Aorta (tissue), 5 donors: Measurements from ENCODE around the gene PSMD1. TPM values are rescaled to one million over a fixed set of nuclear protein-coding genes. Genes with fewer than 3 reads are reported as not detected.
"Not testable (repeated sequence)": the region's sequence is repeated elsewhere in the genome, so short reads cannot be mapped to it uniquely, and the experiment has no call there.

Experiments used
- ATAC-seq: fragments of 200-7000 bp; cut with Tn5 transposase; one replicate; pipeline ENCODE4 v1.9.1; 2022; ENCODE audit warnings: moderate library complexity; ENCODE audit not compliant: low FRiP score
- DNase-seq, 2 donors: peaks; one replicate each; pipeline ENCODE4 v3.0.0-alpha.2; 2020
- H3K27ac ChIP-seq, 2 donors: one replicate each; pipeline ENCODE4 v1.5.1; 2013; ENCODE audit warnings: low read length in 2 of 2, mild to moderate bottlenecking in 2 of 2, moderate library complexity in 2 of 2, control low read depth in 1 of 2, inconsistent platforms in 1 of 2, low read depth in 1 of 2
- H3K27me3 ChIP-seq, 2 donors: one replicate each; pipeline ENCODE4 v1.6.1; 2013; ENCODE audit warnings: control low read depth in 1 of 2, low read length in 1 of 2, mild to moderate bottlenecking in 1 of 2, moderate library complexity in 1 of 2; ENCODE audit not compliant: insufficient read depth in 2 of 2, control insufficient read depth in 1 of 2
- H3K36me3 ChIP-seq, 2 donors: one replicate each; pipeline ENCODE4 v1.6.1; 2013; ENCODE audit warnings: control low read depth in 1 of 2, low read length in 1 of 2, mild to moderate bottlenecking in 1 of 2; ENCODE audit not compliant: insufficient read depth in 2 of 2, control insufficient read depth in 1 of 2
- H3K4me1 ChIP-seq, 2 donors: one replicate each; pipeline ENCODE4 v1.6.1; 2013; ENCODE audit warnings: low read length in 2 of 2, control low read depth in 1 of 2, mild to moderate bottlenecking in 1 of 2, moderate library complexity in 1 of 2; ENCODE audit not compliant: insufficient read depth in 2 of 2, control insufficient read depth in 1 of 2
- H3K4me3 ChIP-seq, 2 donors: one replicate each; pipeline ENCODE4 v1.5.1; 2013; ENCODE audit warnings: low read length in 2 of 2, control low read depth in 1 of 2, mild to moderate bottlenecking in 1 of 2
- H3K9me3 ChIP-seq: one replicate; pipeline ENCODE4 v1.6.1; 2013; ENCODE audit warnings: mild to moderate bottlenecking, low read length; ENCODE audit not compliant: control insufficient read depth
- WGBS, 2 donors: extraction: QIAGEN DNeasy Blood & Tissue Kit; methylation state at CpG; one replicate each; pipeline ENCODE4 v1.1.7; 2013; 5-methylcytosine and 5-hydroxymethylcytosine counted together
- intact Hi-C, 2 donors: fragments of 100-400 bp; cut with DNase I; formaldehyde crosslinking; loops; one replicate each; pipeline versions ENCODE4 v1.14.2 to v1.15.0; 2022
- polyA plus RNA-seq, 2 donors: library from polyadenylated mRNA; stranded (reverse); fragments of 200-250 nt; gene quantifications; one replicate each; pipeline ENCODE4 v1.2.3, GENCODE V29; 2013
- total RNA-seq, 2 donors: library from RNA; stranded (reverse); fragmentation: NEBNext Ultra II Directional; extraction: Animal tissue kit (Norgen Biotek cat#: 25700); gene quantifications; one replicate each; pipeline ENCODE4 v1.2.1, GENCODE V29; 2021
- donor health status: healthy with polysubstance abuse.
- donor health status: Bipolar disorder and iron deficiency.
- donor health status: DM: no; HTN: no; CAD: no.
- donor health status: DM: no; HTN: no; CAD: no.
- donor health status: DM: yes; HTN: yes; CAD: no.

Gene PSMD1
- total and polyA plus RNA-seq, 4 donors: 27.8 to 69.7 (median 51.5) TPM

DNA sequence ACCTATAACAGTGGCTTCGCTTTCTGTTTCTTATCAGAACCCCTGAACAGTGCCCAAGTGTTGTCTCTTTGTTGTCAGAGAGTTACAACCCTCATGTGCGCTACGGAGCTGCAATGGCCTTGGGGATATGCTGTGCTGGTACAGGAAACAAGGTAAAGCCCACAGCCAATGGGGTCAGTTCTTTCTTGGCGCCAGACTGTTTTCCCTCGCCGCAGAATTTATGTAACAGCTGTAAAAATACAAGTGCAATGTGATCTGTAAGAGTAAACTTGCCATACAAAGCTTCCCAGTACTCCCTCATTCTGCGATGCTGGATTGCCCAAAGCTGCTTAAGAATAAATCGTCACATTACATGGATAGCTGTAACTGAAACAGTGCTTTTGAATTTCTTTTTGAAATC is 82.0 kb downstream of the PSMD1 start:
- H3K27ac ChIP-seq: no peak overlapping the region
- no peaks in the 10 kb centered on the region for H3K27me3 ChIP-seq
- H3K4me3 ChIP-seq: no peak overlapping the region
- ATAC-seq (no peak), DNase-seq (no peak)
- H3K9me3 ChIP-seq: no peaks in the 10 kb centered on the region
- H3K4me1 ChIP-seq: peaks cover 0 to 5% of the 10 kb centered on the region in 2 donors
- intact Hi-C loops: no loop called here
- no peaks in the 10 kb centered on the region for H3K36me3 ChIP-seq
- 44 to 47% methylated on average over 8 of the region's 8 CpGs for WGBS, 2 donors

DNA sequence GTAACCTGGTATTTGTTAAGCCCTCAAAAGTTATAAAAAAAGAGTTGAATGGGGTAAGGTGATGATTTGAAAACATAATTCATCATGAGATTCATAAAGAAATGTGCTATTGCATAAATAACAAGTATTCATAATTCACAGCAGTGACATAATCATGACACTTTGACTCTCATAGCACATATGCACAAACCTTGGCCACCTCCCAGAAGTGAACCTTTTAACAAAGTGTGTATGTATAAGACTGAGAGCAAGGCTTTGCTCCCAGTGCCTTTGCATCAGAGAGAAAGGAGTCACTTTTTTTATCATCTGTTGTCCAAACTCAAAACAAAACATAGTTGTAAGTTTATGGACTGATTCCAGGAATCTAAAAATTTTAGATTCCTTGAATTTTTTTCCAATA is 83.1 kb downstream of the PSMD1 start:
- no peaks in the 10 kb centered on the region for H3K27me3 ChIP-seq
- no peak overlapping the region for H3K27ac ChIP-seq
- H3K4me1 ChIP-seq: no peaks in the 10 kb centered on the region
- no peak for DNase-seq
- ATAC-seq: no peak
- intact Hi-C loops: no loop called here
- H3K4me3 ChIP-seq: no peak overlapping the region
- H3K9me3 ChIP-seq: no peaks in the 10 kb centered on the region
- H3K36me3 ChIP-seq: no peaks in the 10 kb centered on the region

DNA sequence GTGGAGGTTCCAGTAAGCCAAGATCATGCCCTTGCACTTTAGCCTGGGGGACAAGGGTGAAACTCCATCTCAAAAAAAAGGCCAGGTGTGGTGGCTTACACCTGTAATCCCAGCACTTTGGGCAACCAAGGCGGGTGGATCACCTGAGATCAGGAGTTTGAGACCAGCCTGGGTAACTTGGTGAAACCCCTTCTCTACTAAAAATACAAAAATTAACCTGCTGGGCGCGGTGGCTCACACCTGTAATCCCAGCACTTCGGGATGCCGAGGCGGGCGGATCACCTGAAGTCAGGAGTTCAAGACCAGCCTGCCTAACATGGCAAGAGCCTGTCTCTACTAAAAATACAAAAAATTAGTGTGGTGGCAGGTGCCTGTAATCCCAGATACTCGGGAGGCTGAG is 84.1 kb downstream of the PSMD1 start:
- 96 to 97% methylated on average over 8 of the region's 8 CpGs for WGBS, 2 donors
- H3K4me3 ChIP-seq, H3K27me3 ChIP-seq, DNase-seq, intact Hi-C loops, H3K4me1 ChIP-seq, ATAC-seq, H3K27ac ChIP-seq, H3K9me3 ChIP-seq, H3K36me3 ChIP-seq: not testable (repeated sequence)

DNA sequence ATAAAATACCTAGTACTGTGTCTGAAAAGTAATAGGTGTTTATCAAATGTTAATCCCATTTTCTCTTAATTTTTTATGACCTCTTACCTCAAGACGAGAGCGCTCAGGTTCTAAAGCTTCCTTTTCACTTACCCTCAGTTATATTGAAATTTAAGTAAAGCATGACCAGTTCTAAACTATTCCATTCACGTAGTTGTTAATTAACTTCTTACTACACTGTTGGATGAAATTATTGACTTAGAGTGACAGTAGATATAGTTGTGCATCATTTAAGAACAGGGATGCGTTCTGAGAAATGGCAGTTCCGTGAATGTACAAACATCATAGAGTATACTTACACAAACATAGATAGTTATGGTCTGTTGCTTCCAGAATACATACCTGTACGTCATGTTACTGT is 88.2 kb downstream of the PSMD1 start:
- intact Hi-C loops: no loop called here
- H3K4me1 ChIP-seq: no peaks in the 10 kb centered on the region
- no peaks in the 10 kb centered on the region for H3K9me3 ChIP-seq
- DNase-seq (no peak), ATAC-seq (no peak)
- no peaks in the 10 kb centered on the region for H3K36me3 ChIP-seq
- no peak overlapping the region for H3K27ac ChIP-seq
- no peaks in the 10 kb centered on the region for H3K27me3 ChIP-seq
- 97% methylated on average over 6 of the region's 6 CpGs for WGBS, 2 donors
- H3K4me3 ChIP-seq: no peak overlapping the region

DNA sequence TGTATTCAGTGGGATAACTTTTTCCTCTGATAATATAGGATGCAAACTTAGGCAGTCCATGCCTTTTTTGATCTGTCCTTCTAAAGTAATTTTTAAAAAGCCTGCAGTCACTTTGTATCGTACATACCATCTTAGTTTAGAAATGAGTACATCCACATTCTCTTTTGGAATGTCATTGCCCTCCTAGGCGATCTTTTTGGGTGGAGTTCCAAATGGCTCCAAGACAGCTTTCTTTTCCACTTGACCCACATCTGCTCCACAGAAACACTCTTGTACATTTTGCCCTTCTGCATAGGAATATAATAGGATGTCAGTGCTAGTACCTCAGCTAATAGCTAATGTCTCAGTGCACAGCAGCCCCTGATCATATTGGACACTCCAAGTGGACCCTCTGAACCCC is 90.0 kb downstream of the PSMD1 start:
- DNase-seq: no peak
- no peaks in the 10 kb centered on the region for H3K4me1 ChIP-seq
- no peak overlapping the region for H3K4me3 ChIP-seq
- no peaks in the 10 kb centered on the region for H3K9me3 ChIP-seq
- no peak overlapping the region for H3K27ac ChIP-seq
- 82 to 88% methylated on average over 2 of the region's 2 CpGs for WGBS, 2 donors
- no peak for ATAC-seq
- intact Hi-C loops: no loop called here
- no peaks in the 10 kb centered on the region for H3K27me3 ChIP-seq
- H3K36me3 ChIP-seq: no peaks in the 10 kb centered on the region

DNA sequence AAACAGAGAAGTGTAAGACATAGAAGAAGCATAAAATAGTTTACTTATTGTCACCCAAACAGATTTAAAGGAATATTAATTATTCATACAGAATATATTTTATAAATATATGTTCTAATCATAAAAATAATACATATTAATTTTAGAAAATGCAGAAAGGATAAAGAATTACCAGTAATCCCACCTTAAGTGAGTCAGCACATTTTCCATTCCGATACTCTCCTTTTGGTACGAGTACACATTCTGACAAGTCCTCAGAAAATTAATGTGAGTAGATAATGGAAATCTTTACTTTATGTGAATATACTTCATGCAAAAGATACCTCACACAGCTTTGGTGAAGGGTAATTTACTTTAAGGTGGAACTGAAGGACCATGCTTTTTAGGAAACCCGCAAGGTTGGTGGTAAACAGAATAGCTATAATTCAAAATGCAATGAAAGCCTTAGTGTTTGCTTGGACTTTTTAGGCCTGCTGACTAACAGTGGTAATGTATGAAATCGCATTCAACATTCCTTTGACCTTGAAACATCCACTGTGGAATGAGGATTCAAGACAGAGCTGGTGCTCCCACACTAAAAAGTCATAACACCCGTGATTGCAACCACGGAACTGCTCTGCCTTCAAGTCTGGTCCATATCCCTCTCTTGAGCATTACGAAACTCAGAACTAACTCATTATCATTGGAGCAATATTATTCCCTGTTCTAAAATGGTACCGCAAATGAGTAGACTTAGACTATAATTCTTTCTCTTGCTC is 96.3 kb downstream of the PSMD1 start:
- ATAC-seq (no peak), DNase-seq (no peak)
- no peaks in the 10 kb centered on the region for H3K36me3 ChIP-seq

DNA sequence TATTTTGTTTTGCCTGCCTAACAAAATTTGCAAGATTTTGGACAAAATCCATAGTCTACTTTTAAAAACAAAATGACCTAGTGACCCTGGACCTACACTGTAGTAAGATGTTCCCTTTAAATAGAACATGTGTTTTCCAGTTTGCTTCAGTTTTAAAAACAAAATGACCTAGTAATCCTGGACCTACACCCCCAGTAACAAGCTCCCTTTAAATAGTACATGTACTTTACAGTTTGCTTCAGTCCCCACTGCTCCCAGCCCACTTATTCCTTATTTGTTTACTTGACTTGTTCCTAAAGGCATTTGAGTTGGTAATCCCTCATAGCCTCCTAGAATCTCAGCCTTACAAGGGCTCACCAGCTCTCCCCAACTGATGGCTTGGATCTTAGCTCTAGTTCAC is 102.6 kb downstream of the PSMD1 start:
- H3K9me3 ChIP-seq: no peaks in the 10 kb centered on the region
- no peak for ATAC-seq
- DNase-seq: no peak
- no peaks in the 10 kb centered on the region for H3K27me3 ChIP-seq
- no peaks in the 10 kb centered on the region for H3K36me3 ChIP-seq
- peaks cover 4% of the 10 kb centered on the region in 2 donors for H3K4me1 ChIP-seq
- H3K27ac ChIP-seq: peak overlapping the region in 1 of 2 donors; percentile 57
- no peak overlapping the region for H3K4me3 ChIP-seq
- intact Hi-C loops: no loop called here

More for the DNA sequence above, 96.3 kb downstream of the PSMD1 start:
- intact Hi-C loops: no loop called here
- no peaks in the 10 kb centered on the region for H3K4me1 ChIP-seq
- H3K9me3 ChIP-seq: no peaks in the 10 kb centered on the region
- WGBS, 2 donors: 77 to 83% methylated on average over 8 of the region's 8 CpGs
- H3K27ac ChIP-seq: no peak overlapping the region
- no peak overlapping the region for H3K4me3 ChIP-seq
- no peaks in the 10 kb centered on the region for H3K27me3 ChIP-seq

DNA sequence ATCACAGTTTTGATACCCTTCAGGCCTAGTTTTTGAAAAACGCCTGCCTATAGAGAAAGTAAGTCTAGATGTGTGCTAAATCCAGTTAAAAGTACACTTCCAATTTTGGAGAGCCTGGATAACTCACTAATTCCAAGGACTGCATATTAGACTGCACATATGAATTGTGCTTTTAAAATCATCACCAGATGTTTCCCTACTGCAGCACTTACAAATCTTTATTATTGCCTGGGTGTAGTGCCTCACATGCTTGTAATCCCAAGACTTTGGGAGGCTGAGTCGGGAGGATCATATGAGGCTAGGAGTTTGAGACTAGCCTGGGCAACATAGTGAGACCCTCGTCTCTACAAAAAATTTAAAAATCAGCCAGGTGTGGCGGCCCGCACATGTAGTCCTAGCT is 104.0 kb downstream of the PSMD1 start:
- Histone ChIP-seq H3K36me3 (no peaks in the 10 kb centered on the region), H3K4me3 (no peak overlapping the region), H3K4me1 (peaks cover 4% of the 10 kb centered on the region in 2 donors), H3K27ac (no peak overlapping the region), H3K9me3 (no peaks in the 10 kb centered on the region), H3K27me3 (no peaks in the 10 kb centered on the region)
- ATAC-seq: no peak
- 96 to 100% methylated on average over 5 of the region's 5 CpGs for WGBS, 2 donors
- no peak for DNase-seq
- intact Hi-C loops: loop anchor here in 1 of 2 donors (5.0 kb wide), 1 partner anchor 33 kb away; the partner anchor contains the start of gene HTR2B

DNA sequence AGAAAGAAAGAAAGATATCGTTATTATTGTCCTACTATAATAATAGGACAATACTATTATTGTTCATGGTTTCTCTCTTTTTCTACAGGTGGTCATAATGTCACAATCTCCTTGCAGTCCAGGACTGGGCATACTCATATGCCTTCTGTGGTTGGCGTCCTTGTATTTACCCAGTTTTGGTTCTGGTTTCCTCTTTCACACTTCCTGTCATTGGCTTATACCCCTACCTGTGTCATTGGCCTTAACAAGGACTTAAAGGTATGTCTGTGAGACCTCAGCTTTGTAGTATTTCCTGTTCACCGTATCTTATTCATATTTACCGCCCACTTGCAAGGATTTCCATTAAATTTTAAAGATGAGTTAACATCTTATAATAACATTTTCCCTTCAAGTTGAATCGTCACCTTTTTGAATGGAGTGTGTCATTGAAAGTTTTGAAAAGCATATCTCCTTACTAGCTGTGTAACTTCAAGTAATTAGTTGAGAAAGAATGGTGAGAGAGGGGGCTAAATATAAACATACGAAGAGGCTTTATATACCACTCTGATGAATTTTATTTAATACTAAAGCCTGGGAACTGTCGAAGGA is 104.7 kb downstream of the PSMD1 start:
- Histone ChIP-seq H3K27me3 (no peaks in the 10 kb centered on the region), H3K4me3 (no peak overlapping the region), H3K27ac (peak overlapping the region in 1 of 2 donors; percentile 45), H3K9me3 (no peaks in the 10 kb centered on the region), H3K36me3 (no peaks in the 10 kb centered on the region), H3K4me1 (peaks cover 4% of the 10 kb centered on the region in 2 donors)
- DNase-seq (no peak), ATAC-seq (no peak)
- 69 to 70% methylated on average over 7 of the region's 7 CpGs for WGBS, 2 donors
- intact Hi-C loops: loop anchor here in 1 of 2 donors (5.0 kb wide), 1 partner anchor 34 kb away; the partner anchor contains the start of gene HTR2B
